A549 treated with RU486 at 1 μM for 4 hours (cell line): ENCODE measurements around the gene MCF2L2. TPM values are rescaled to one million over a fixed set of nuclear protein-coding genes. Genes with fewer than 3 reads are reported as not detected.

Source experiments
- total RNA-seq: library from RNA; stranded (reverse); fragments of 200-300 nt; extraction: Qiagen RNA extraction; gene quantifications from 5 replicates; pipeline ENCODE4 v1.2.3, GENCODE V29; 2022; ENCODE audit warnings: low read depth

Gene MCF2L2, protein sequence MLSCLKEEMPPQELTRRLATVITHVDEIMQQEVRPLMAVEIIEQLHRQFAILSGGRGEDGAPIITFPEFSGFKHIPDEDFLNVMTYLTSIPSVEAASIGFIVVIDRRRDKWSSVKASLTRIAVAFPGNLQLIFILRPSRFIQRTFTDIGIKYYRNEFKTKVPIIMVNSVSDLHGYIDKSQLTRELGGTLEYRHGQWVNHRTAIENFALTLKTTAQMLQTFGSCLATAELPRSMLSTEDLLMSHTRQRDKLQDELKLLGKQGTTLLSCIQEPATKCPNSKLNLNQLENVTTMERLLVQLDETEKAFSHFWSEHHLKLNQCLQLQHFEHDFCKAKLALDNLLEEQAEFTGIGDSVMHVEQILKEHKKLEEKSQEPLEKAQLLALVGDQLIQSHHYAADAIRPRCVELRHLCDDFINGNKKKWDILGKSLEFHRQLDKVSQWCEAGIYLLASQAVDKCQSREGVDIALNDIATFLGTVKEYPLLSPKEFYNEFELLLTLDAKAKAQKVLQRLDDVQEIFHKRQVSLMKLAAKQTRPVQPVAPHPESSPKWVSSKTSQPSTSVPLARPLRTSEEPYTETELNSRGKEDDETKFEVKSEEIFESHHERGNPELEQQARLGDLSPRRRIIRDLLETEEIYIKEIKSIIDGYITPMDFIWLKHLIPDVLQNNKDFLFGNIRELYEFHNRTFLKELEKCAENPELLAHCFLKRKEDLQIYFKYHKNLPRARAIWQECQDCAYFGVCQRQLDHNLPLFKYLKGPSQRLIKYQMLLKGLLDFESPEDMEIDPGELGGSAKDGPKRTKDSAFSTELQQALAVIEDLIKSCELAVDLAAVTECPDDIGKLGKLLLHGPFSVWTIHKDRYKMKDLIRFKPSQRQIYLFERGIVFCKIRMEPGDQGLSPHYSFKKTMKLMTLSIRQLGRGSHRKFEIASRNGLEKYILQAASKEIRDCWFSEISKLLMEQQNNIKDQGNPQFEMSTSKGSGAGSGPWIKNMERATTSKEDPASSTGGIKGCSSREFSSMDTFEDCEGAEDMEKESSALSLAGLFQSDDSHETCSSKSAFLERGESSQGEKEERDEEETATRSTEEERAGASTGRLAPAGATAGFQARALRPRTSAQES
- total RNA-seq, result 0.08 to 0.26 TPM (median 0.17 TPM) in 4 of 5 replicates, not detected in the other

DNA sequence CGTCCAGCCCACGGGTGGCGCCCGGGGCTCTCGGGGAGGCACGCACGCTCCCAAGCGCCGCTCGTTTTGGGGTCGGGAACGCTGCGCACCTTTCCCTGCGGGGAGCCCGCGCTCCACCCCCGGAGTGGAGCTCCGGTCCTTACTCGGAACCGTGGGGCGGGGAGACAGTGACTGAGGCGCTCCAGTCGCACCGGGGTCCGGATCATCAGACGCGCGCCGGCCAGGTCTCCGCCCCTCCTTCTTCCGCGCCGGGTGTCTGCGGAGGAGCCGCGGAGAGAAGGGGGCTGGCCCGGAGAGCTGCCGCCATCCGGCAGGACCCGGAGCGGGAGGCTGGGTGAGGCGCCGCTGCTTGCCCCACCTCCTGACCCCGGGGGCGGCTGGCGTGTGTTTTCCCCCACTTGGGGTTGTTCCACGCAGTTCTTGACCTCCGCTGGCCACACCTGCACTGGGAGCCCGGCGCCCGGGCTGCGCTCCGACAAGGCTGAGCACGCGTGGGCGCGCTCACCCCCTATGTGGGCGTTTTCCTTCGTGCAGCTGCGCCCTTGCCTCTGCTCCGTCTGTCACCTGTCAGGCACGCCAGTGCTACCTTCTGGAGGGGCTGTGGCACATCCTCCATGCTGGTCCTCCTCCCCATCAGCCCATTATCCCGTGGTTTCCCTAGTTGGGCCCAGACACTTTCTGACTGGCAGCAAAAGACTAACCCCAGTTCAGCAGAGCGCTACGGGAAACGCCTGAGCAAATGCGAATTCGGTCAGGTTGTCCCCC, at the start of gene MCF2L2:
TSS of gene MCF2L2 (minus strand) at position 173 of the 765 bp plus-strand sequence. CDS start 642 bp downstream, outside the sequence.

DNA sequence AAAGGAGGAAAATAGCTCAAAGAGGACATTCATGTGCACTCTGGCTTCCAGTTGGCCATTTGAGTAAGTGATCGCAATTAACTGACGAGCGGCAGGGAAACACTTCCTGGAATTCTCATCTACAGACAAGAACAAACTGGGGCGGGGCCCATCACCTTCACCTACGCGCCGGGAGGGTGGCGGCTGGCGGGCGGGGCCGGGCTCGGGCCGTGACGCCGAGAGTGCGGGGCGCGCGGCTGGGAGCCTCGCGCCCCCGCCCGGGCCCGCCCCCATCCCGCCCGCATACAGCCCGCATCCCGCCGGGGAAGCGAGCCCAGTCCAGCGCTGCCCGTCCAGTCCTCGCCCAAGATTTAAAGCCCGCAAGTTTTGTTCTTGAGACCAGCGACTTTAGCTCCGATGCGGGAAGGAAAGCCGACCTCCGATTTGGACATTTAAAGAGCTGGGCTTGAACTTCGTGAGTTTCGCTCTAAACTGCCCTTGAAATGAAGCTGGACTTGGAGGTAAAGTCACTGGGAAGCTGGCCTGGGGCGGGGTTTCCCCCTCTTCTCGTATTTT, 175.4 kb downstream of the MCF2L2 start, which contains the start of gene B3GNT5:
TSS of gene B3GNT5 (plus strand) at position 281 of the 555 bp plus-strand sequence. CDS start 16,546 bp downstream, outside the sequence.

Other genes starting within 250 kb of the MCF2L2 start
- 13.3 to 23.3 TPM (median 21.8 TPM) in 5 replicates for gene B3GNT5, start 175.4 kb downstream of the MCF2L2 start, total RNA-seq
- gene KLHL6, start 127.1 kb upstream of the MCF2L2 start, total RNA-seq, result not detected in 5 replicates
- 5.1 to 7.2 TPM (median 6.2 TPM) in 5 replicates for gene KLHL24, start 207.0 kb upstream of the MCF2L2 start, total RNA-seq